ENCODE measurements around the gene TMEM45B. TPM values are rescaled to one million over a fixed set of nuclear protein-coding genes. Genes with fewer than 3 reads are reported as not detected.
"Not testable (repeated sequence)": the region's sequence is repeated elsewhere in the genome, so short reads cannot be mapped to it uniquely, and the experiment has no call there.

The TMEM45B gene
- total RNA-seq, 1 donor, result not detected

GRCh38 chr11:129803533-129803932 is 12.1 kb upstream of the TMEM45B start:
- no peaks in the 10 kb centered on the region for H3K4me1 ChIP-seq (ENCODE audit: insufficient read depth, low read length)
- no peak overlapping the region for H3K4me2 ChIP-seq (ENCODE audit: insufficient read depth, low read length)
- H3K27ac ChIP-seq (ENCODE audit: low read depth, low read length), result no peak overlapping the region
- no peak overlapping the region for H2AFZ ChIP-seq (ENCODE audit: low read length)
- H3K27me3 ChIP-seq (ENCODE audit: insufficient read depth, low read length), result peaks cover 17% of the 10 kb centered on the region
- no peak for TF ChIP-seq CTCF (IDR thresholded peaks at IDR 0.05; ENCODE audit: extremely low read depth, low read depth, low read length)
- no peaks in the 10 kb centered on the region for H3K9me3 ChIP-seq (ENCODE audit: low read depth, low read length)
- no peaks in the 10 kb centered on the region for H4K20me1 ChIP-seq (ENCODE audit: insufficient read depth, low read length)
- no peaks in the 10 kb centered on the region for H3K79me2 ChIP-seq (ENCODE audit: insufficient read depth, low read length)
- H3K4me3 ChIP-seq (ENCODE audit: insufficient read depth, low read length), result no peak overlapping the region
- no peak for DNase-seq (ENCODE audit: insufficient read length, low spot score, missing footprints)
- H3K36me3 ChIP-seq (ENCODE audit: insufficient read depth, low read length), result no peaks in the 10 kb centered on the region

- Histone ChIP-seq H3K27ac (ENCODE audit: low read depth, low read length) (no peak overlapping the region), H4K20me1 (ENCODE audit: insufficient read depth, low read length) (no peaks in the 10 kb centered on the region), H3K36me3 (ENCODE audit: insufficient read depth, low read length) (no peaks in the 10 kb centered on the region), H3K4me2 (ENCODE audit: insufficient read depth, low read length) (no peak overlapping the region), H3K9me3 (ENCODE audit: low read depth, low read length) (no peaks in the 10 kb centered on the region), H3K4me3 (ENCODE audit: insufficient read depth, low read length) (no peak overlapping the region), H3K4me1 (ENCODE audit: insufficient read depth, low read length) (no peaks in the 10 kb centered on the region), H2AFZ (ENCODE audit: low read length) (no peak overlapping the region), H3K79me2 (ENCODE audit: insufficient read depth, low read length) (no peaks in the 10 kb centered on the region), H3K27me3 (ENCODE audit: insufficient read depth, low read length) (peaks cover 17% of the 10 kb centered on the region)
- TF ChIP-seq CTCF (IDR thresholded peaks at IDR 0.05; ENCODE audit: extremely low read depth, low read depth, low read length), result no peak
- DNase-seq (ENCODE audit: insufficient read length, low spot score, missing footprints), result no peak
Measured at GRCh38 chr11:129804012-129804411, 11.6 kb upstream of the TMEM45B start.

- not testable (repeated sequence) for H3K4me2 ChIP-seq (ENCODE audit: insufficient read depth, low read length); H3K4me1 ChIP-seq (ENCODE audit: insufficient read depth, low read length); H3K9me3 ChIP-seq (ENCODE audit: low read depth, low read length); DNase-seq (ENCODE audit: insufficient read length, low spot score, missing footprints); H3K36me3 ChIP-seq (ENCODE audit: insufficient read depth, low read length); H4K20me1 ChIP-seq (ENCODE audit: insufficient read depth, low read length); H2AFZ ChIP-seq (ENCODE audit: low read length); H3K4me3 ChIP-seq (ENCODE audit: insufficient read depth, low read length); H3K79me2 ChIP-seq (ENCODE audit: insufficient read depth, low read length); H3K27ac ChIP-seq (ENCODE audit: low read depth, low read length)
- H3K27me3 ChIP-seq (ENCODE audit: insufficient read depth, low read length), result peaks cover 17% of the 10 kb centered on the region
Measured at GRCh38 chr11:129808241-129808640, 7.4 kb upstream of the TMEM45B start.

GRCh38 chr11:129813231-129813791 is 2.3 kb upstream of the TMEM45B start:
- no peaks in the 10 kb centered on the region for H3K4me1 ChIP-seq (ENCODE audit: insufficient read depth, low read length)
- peak; percentile 78 for DNase-seq (ENCODE audit: insufficient read length, low spot score, missing footprints)
- TF ChIP-seq CTCF (IDR thresholded peaks at IDR 0.05; ENCODE audit: extremely low read depth, low read depth, low read length), result no peak
- no peaks in the 10 kb centered on the region for H3K79me2 ChIP-seq (ENCODE audit: insufficient read depth, low read length)
- H3K27me3 ChIP-seq (ENCODE audit: insufficient read depth, low read length), result peaks cover 42% of the 10 kb centered on the region
- H3K27ac ChIP-seq (ENCODE audit: low read depth, low read length), result no peak overlapping the region
- no peaks in the 10 kb centered on the region for H3K9me3 ChIP-seq (ENCODE audit: low read depth, low read length)
- H3K36me3 ChIP-seq (ENCODE audit: insufficient read depth, low read length), result no peaks in the 10 kb centered on the region
- no peaks in the 10 kb centered on the region for H4K20me1 ChIP-seq (ENCODE audit: insufficient read depth, low read length)
- H3K4me3 ChIP-seq (ENCODE audit: insufficient read depth, low read length), result no peak overlapping the region
- H2AFZ ChIP-seq (ENCODE audit: low read length), result no peak overlapping the region
- H3K4me2 ChIP-seq (ENCODE audit: insufficient read depth, low read length), result no peak overlapping the region

Measured in osteoblast (primary cell).